GM10266 (cell line): Measurements from ENCODE around the gene TTLL13.

Experiments used
- DNase-seq: peaks from one replicate; pipeline ENCODE4 v3.0.0; 2012; ENCODE audit errors: extremely low spot score
- TF ChIP-seq, protein P1 (sequence below): IDR thresholded peaks from 2 replicates; pipeline ENCODE4 v1.5.1; 2012; ENCODE audit warnings: mild to moderate bottlenecking, low read depth; ENCODE audit not compliant: control insufficient read depth, insufficient read depth; ENCODE audit errors: missing control alignments

Gene TTLL13

DNA sequence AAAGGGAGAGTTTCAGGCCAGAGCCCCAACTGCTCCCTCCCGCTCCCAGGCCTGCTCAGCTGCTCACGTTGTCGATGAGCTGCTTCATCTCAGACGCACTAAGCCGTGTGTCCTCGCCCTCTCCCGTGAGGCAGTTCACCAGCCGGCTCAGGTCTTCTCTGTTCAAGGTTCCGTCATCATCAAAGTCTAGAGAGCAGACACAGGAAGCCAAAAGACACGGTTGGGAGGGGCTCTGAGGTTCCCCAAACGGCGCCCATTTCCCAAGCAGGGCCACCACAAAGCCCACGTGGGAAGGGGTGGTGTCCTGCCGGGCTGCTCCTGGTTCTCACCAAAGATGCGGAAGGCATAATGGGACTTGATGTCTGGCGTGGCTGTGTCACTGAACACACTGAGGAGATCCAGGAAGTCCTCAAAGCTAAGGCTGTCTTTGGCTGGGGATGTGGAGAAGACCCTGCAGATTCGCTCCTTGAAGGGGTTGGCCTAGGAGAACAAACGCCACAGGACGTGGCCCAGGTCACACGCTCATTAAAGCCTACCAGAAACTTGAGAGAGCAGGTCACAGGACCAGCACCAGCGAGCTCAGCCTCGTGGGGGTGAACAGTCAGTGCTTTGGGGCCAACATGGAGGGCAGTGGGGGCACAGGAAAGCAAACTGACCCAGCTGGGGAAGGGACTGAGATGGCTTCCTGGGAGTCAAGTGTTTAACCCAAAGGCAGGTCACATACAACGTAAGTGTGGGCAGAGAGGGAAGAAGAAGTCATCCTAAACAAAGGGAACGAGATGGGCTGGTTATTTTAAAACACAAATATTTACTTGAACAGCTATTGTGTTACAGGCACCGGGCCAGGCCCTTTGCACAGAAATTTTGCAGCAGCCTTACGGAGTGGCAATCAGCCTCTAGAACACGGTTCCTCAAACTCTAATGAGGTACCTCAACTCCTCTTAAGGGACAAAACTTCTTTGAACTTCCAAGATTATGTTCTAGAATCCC is 18.0 kb upstream of the TTLL13 start:
- peak; percentile 78 for DNase-seq
- TF ChIP-seq, protein P1, sequence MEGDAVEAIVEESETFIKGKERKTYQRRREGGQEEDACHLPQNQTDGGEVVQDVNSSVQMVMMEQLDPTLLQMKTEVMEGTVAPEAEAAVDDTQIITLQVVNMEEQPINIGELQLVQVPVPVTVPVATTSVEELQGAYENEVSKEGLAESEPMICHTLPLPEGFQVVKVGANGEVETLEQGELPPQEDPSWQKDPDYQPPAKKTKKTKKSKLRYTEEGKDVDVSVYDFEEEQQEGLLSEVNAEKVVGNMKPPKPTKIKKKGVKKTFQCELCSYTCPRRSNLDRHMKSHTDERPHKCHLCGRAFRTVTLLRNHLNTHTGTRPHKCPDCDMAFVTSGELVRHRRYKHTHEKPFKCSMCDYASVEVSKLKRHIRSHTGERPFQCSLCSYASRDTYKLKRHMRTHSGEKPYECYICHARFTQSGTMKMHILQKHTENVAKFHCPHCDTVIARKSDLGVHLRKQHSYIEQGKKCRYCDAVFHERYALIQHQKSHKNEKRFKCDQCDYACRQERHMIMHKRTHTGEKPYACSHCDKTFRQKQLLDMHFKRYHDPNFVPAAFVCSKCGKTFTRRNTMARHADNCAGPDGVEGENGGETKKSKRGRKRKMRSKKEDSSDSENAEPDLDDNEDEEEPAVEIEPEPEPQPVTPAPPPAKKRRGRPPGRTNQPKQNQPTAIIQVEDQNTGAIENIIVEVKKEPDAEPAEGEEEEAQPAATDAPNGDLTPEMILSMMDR, result no peak

DNA sequence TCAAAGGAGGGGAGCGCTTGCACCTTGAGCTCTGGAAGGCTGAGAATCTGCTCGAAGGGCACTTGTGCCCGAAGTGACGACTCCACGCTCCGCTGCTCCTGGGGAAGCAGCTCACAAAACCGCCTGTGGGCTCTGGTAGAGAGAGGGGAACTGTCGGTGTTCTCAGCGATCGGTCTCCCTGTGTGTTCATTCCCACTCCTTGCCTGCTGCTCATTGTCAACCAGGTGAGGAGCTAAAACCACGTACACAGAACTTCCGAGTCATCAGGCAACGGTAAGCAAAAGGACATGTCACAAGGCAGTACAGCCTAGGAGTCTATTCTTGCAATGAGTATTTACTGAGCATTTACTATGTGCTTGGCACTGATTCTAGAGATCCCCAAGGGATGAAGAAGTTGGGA is 17.2 kb upstream of the TTLL13 start:
- DNase-seq, result no peak
- TF ChIP-seq, protein P1, result no peak

- TF ChIP-seq, protein P1, result peak; percentile 43
- no peak for DNase-seq
Measured at GRCh38 chr15:90232941-90233386, 16.4 kb upstream of the TTLL13 start.

DNA sequence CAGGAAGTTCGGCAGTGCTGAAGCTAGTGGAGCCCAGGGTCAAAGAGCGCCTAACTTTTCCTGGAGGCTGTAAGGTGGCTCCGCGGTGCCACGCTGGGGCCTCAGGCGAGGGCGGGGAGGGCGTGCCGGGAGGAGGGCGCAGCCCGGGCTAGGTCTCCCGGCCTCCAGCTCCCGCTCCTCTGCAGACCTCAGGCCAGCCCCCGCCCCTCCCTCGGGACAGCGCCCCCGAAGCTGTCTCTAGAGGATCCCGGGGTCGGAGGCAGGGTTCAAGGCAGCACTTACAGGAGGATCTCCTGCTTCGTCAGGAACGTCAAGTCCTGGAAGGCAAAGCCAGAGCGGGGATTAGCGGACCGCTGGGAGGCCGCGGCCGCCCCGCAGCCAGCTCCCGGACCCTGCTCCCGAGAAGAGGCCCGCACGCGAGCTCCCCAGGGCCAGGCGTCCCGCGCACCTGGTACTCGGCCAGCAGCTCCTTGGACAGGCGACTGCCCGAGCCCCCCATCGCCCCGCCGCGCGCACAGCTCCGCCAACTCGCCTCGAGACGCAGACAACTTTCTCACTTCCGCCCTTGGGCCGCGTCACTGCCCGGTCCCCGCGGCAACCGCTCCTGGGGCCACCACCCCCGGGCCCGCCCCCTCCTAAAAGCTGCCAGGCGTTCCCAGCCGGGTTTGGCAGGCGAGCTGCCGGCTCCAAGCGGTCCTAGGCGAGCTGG is 15.8 kb upstream of the TTLL13 start, which contains the start of gene CIB1:
Gene CIB1 (minus strand): TSS at position 555 of the 709 bp plus-strand sequence. CDS start 56 bp downstream, at position 499.
- TF ChIP-seq, protein P1, result no peak
- peak; percentile 59 for DNase-seq

GRCh38 chr15:90234096-90234988 is 15.0 kb upstream of the TTLL13 start, which contains the start of gene GDPGP1:
Gene GDPGP1, plus strand, starts transcription at chr15:90234209. Its CDS starts 6,700 bp downstream, at chr15:90240909.
- TF ChIP-seq, protein P1, result no peak
- DNase-seq, result peak; percentile 99

GRCh38 chr15:90239371-90239770 is 10.0 kb upstream of the TTLL13 start:
- TF ChIP-seq, protein P1, result no peak
- no peak for DNase-seq
